Prostate gland (tissue), 2 donors: ENCODE measurements around the gene ASAH2.

Experiments
- POLR2A ChIP-seq: fragments of 450-650 bp; IDR thresholded peaks from one replicate; pipeline ENCODE4 v1.6.1; 2016; ENCODE audit warnings: antibody characterized with exemption, mild to moderate bottlenecking
- TF ChIP-seq, protein P1 (sequence below), 4 experiments: fragments of 200-600 bp in 2 of 4; fragments of 450-650 bp in 2 of 4; sonication (generic) in 2 of 4; IDR thresholded peaks; 1 replicate in 3 of 4; 2 replicates in 1 of 4; pipeline ENCODE4 v1.5.1; 2016 to 2019; ENCODE audit warnings: antibody characterized with exemption in 4 of 4, mild to moderate bottlenecking in 2 of 4, moderate library complexity in 2 of 4

DNA sequence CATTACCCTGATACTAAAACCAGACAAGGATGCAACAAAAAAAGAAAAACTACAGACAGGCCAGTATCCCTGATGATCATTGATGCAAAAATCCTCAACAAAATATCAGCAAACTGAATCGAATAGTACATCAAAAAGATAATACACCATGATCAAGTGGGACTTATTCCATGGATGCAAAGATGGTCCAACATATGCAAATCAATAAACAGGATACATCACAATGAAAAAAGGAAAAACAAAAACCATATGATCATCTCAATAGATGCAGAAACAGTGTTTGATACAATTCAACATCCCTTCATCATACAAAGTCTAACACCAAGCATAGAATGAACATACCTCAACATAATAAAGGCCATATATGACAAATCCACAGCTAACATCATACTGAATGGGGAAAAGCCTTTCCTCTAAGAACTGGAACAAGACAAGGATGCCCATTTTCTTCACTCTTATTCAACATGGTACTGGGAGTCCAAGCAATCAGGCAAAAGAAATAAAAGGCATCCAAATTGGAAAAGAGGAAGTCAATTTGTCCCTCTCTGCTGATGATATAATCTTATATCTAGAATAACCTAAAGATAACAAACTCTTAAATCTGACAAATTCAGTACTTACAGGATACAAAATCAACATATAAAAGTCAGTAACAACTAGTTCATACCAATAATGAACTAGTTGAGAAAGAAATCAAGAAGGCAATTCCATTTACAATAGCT is 48.8 kb upstream of the ASAH2 start:
- TF ChIP-seq, protein P1, sequence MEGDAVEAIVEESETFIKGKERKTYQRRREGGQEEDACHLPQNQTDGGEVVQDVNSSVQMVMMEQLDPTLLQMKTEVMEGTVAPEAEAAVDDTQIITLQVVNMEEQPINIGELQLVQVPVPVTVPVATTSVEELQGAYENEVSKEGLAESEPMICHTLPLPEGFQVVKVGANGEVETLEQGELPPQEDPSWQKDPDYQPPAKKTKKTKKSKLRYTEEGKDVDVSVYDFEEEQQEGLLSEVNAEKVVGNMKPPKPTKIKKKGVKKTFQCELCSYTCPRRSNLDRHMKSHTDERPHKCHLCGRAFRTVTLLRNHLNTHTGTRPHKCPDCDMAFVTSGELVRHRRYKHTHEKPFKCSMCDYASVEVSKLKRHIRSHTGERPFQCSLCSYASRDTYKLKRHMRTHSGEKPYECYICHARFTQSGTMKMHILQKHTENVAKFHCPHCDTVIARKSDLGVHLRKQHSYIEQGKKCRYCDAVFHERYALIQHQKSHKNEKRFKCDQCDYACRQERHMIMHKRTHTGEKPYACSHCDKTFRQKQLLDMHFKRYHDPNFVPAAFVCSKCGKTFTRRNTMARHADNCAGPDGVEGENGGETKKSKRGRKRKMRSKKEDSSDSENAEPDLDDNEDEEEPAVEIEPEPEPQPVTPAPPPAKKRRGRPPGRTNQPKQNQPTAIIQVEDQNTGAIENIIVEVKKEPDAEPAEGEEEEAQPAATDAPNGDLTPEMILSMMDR (IDR thresholded peaks at IDR 0.05), result no peak
- TF ChIP-seq POLR2A, result no peak
